ENCODE results near the gene SUCNR1. TPM values are rescaled to one million over a fixed set of nuclear protein-coding genes. Genes with fewer than 3 reads are reported as not detected.
"Not testable (repeated sequence)": the region's sequence is repeated elsewhere in the genome, so short reads cannot be mapped to it uniquely, and the experiment has no call there.

SUCNR1 gene
- total RNA-seq, 1 donor from 2014 or later = 0.69 TPM

DNA sequence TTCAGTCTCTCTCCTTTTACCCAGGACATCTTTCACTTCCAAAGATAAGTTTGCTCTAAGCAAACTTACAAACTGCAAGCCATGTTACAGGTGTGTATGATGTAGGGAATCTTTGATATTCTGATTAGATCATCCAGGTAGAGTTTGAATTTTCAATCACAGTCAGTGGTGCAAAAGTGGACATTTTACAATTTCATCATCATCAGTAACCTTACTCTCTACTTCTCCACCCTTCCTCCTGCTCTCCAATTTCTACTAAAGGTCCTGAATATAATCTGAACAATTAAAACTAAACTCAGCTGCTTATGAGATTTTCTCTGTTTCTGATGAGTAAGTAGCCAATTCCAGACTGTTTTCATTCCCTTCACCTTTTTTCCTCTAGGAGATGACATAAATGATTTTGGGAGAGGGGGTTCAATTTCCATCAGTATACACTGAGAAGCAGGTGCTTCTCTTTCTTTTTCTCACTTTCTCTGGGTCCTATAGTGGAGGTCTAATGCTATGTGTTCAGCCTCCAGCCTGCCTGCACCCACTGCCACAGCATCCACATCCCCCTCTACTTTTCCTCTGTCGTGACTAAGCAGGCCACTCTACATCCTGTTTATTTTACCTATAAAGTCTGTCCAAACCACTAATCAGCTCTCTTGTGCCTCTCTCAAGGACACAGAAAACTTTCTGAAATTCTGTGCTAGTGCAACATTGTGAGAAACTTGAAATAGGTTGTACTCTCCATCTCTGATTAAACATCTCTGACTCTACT lies 27.6 kb downstream of the SUCNR1 start:
- no peak for DNase-seq (ENCODE audit: low spot score)

DNA sequence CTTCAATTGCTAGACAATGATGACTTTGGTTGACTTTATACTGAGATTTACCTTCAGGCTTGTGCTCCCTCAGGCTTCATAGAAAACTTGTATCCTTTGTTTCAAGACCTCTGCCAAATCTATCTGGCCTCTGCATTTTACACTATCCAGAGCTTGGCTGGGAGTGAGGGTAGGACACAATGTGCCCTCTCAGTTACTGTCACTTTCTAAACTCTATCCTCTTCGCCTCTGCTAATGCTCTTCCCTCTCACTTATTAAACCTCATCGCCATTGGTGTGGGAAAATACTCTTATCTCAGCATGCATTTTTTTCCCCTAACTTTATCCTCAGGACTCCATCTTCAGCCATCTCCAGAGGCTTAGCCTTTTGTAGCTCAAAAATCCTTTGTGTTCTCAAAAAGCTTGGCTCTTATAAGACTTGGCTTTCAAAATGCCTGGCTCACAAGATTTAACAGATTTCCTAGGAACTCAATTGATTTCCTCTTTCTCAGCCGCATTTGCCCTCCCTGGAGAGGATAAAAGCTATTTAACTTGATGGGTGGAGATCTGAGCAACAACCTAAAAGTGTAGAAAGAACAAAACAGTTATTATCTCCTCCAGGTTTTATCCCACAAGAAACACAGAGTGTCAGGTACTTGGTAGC lies 28.3 kb downstream of the SUCNR1 start:
- DNase-seq (ENCODE audit: low spot score) = no peak

DNA sequence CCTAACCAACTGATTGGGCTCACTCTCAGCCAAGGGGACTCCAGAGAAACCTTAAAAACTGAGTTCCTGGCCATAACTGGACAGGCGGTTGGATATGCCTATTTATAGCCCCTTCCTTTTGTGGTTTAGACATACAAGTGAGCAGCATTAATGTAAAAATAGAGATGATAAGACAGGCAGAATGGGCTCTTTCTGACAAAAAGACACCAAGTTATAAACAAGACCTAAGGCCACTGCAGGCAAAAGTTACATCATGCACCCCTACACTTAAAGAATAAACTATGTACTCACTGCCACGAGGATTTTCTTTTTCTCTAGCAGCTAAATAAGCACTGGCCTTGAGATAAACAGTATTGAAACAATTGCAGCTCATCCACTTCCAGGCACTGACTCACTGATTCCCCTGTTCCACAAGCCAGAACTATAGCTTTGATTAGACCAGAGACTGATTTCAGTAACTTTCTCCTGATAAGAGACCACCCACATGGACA lies 30.1 kb downstream of the SUCNR1 start:
- no peak for DNase-seq (ENCODE audit: low spot score)

DNA sequence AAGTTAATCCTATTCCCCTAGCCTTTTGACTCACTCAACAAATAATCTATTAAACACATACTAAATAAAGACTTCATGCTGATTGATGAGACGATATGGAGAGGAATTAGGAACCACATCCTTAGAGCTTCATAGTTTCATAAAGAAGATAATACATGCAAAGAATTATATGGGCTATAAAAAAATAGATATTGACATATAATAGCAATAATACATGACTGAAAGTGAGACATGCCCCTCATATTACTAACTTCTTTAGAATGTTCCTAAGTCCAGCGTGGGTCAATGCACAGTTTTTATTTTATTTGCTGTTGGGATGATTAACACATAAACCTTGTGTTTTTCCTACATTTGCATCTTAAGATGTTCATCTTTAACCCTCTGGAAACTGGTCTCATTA lies 32.2 kb downstream of the SUCNR1 start:
- no peak for DNase-seq (ENCODE audit: low spot score)

DNA sequence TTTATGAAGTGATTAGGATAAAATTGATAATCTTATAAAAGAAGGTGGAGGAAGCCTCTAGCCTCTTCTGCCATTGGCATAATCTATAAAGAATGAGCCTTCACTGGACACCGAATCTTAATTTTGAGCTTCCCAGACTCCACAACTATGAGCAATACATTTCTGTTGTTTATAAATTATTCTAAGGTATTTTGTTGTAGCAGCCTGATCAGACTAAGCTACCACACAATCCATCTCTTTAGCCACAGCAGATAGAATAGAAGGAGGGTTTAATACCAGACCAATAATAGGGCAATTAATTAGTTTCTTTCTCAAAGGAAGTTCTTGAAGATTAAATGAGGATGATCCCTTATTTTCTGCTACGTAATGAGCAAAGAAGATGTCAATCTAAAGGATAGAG lies 33.3 kb downstream of the SUCNR1 start:
- DNase-seq (ENCODE audit: low spot score) = no peak

DNA sequence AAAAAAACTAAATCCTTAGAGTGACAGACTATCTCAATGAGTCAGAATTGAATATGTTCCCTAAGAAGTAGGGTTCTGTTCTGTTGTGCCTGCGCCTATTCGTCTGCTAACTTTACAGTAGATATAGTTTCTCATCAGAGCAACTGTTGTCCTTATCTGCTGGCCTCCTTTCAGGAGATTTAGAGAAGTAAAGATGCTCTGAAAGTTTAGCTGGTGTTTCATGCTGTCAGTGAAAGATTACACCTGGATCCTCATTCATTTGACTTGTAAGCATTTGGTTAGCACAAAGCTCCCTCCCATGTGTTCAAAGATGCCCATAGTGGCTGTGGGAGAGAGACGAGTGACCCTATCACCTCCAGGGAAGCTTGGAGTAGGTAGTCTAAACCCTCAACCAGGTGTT lies 35.0 kb downstream of the SUCNR1 start:
- DNase-seq (ENCODE audit: low spot score) = no peak

DNA sequence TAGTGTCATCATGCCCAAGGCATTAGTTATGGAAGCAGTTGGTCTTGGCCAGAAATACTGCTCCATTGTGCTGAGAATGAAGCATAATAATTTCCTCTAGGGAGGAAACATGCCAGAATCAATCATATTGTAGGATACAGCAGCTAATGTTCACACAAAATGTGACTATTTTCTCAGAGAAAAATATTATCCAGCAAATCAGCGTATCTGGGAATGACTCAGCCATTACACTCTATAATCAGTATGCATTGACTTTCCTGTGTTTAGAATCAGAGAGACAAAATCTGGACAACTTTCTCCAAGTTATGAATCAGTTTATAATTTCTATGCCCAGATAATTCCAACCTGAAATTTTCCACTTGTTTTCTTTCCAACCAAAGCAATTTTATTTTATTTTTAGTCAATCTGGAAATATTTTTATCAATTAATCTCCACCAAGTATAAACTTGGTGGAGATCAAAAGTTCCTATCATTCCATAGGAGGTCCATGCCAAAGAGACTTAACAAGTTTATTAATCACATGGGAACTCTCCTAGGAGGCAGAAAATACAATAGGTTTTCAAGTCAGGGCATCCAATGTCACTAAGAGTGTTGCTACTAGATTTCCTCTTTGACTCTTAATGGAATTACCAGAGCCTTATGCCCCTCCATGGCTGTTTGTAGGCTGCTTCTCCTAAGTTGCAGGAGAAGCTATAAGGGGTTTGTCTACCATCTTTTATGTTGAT lies 36.4 kb downstream of the SUCNR1 start:
- DNase-seq (ENCODE audit: low spot score) = no peak

DNA sequence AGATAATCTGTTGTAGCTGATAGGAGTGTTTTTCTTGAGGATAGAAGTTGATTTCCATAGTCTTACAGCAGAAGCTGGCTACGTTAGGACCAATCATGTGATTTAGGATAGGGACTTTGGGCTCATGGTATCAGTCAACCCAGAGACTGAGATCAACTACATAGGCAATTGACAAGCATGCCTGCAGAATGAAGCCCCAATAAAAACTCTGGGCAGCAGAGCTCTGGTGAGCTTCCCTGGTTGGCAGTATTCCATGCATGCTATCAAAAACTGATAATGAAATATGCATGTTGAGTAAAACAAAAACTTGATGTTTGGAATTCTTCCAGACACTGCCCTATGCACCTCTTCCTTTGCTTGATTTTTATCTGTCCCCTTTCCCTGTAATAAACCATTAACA lies 38.0 kb downstream of the SUCNR1 start:
- no peak for DNase-seq (ENCODE audit: low spot score)

DNA sequence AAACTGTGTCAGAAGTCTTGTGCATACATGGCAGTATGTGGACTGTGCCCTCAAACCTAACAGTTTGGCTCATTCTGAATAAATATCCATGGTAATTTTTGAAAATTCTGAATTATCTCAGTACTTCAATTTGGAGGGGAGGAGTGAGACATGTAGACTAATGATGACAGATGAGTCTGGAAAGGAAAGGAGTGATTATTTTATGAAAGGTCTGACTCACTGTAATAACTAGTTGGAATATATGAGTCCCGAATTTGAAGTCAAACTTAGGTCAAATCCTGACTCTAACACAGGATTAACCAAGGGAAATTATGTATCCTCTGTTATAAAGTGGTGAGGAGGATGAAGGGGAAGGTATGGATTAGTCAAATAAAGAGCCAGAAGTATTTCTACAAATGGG lies 38.6 kb downstream of the SUCNR1 start:
- DNase-seq (ENCODE audit: low spot score) = no peak

DNA sequence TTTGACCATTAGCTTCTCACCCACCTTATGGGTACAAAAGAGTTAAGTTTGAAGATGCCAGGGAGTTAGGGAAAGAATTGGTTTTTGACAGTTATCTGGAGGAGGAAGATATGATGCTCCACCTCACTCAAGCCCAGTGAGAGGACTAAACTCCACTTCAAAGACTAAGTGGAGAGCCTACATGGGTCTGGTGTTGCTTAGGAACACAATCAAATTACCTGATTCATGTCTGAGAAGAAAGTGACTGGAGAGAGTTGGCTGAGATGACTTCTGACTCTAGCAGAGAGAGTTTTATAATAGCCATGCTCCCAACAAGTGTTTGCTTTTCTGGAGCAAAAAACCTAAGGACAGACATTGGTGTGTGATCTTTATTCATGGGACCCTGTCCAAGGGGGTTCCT lies 43.3 kb downstream of the SUCNR1 start:
- no peak for DNase-seq (ENCODE audit: low spot score)

DNA sequence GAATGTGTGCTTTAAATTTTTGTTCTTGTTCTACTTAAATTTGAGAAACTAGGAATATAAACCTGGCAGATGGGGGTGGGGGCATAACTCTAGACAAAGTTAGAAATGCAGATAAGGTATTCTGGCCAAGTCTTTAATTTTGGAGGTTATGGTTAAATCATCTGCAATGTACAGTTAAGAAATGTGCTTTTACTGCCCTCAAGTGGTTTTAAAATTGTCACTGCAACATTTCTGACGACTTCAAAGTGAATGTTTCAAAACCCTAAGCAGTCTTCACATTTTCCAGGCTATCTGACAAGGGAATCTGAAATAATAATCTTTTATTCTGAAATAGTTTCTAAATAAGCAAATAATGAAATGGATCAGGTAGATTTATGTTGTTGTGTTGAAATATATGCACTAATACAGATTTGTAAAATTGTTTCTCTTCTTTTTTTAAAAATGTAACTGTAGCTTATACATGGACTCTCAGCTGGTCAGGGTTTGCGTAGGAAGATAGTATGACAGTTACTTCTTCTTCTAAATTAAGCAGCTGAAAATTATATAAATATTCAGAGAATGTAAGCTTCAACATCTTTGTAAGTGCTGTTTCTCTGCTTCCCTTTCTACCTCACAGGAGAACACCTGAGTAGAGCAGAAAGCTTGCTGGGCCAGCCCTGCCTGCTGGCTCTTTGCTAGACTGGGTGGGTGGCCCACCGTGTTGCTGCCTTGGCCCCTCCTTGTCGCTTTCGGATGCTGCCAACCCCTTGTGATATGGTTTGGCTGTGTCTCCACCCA lies 45.0 kb downstream of the SUCNR1 start:
- DNase-seq (ENCODE audit: low spot score) = no peak

DNA sequence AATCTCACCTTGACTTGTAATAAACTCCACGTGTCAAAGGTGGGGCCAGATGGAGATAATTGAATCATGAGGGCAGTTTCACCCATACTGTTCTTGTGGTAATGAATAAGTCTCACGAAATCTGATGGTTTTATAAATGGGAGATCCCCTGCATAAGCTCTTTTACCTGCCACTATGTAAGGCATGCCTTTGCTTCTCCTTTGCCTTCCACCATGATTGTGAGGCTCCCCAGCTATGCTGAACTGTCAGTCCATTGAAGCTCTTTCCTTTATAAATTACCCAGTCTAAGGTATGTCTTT lies 45.5 kb downstream of the SUCNR1 start:
- no peak for DNase-seq (ENCODE audit: low spot score)

DNA sequence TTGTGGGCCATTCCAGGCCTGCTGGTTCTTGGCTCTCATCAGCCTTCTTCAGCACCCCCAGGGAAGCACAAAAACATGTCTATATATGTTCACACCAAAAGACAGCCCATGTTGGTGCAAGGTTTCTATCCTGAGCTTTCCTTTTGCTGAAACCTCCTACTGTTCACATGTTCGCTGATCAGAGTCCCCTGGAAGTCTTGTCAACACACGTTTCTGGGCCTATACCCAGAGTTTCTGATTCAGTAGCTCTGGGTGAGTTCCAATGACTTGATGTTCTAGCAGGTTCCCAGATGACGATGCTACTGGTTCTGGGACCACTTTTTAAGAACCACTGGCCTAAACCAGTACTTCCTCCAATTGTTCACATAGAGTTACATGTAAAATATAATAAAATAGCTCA lies 46.0 kb downstream of the SUCNR1 start:
- DNase-seq (ENCODE audit: low spot score) = no peak

DNA sequence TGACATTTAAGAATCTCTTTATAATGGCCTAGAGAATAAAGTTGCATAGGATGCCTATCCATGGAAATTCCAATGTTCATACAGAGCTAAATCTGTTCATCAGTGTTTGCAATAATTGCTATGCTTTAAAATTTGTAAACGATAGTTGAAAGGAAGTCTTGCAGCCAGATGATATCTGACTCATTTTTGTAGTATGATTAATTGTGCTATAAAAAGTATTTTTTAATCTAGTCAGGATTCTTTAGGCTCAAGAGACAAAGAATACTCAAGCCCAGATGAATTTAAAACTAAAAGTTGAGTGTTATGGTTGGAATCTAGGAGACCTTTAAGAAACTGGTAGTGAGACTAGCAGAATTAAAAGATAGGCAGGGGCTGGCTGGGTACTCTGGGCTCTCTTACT lies 50.5 kb downstream of the SUCNR1 start:
- no peak for DNase-seq (ENCODE audit: low spot score)

DNA sequence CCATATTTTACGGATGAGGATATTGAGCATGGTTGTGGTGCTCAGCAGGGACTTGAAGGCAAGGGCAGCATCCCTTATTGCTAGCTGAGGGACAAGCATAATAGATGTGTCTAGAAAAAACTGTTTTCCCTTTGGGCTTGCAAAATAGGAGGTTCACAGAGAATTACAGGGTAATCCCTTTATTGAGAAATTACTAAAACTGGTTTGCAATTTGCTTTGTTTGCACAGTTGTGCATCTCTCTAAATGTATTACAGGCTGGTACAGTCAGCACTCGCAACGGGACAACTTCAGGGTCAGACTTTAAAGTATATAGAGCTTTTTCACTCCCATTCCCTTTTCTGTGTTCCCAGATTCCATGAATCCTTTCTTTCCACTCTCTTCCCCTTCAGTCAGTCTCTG lies 51.3 kb downstream of the SUCNR1 start:
- no peak for DNase-seq (ENCODE audit: low spot score)

DNA sequence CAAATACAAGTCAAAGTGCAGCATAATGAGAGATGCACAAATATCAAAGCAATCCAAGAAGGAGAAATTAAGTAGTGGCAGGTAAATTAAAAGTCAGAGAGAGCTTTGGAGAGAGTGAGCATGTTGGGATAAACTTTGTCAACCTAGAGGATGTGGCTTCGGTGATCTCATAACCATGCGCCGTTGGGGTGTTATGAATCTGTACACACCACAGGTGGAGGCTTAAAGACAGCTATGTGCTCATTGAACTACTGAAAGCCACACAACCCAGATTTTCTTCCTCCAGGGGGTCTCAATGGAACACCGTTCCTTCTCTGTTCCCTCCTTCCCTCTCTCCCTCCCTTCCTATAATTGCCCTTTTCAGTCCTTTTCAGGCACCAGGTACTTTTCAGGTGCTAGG lies 52.0 kb downstream of the SUCNR1 start:
- DNase-seq (ENCODE audit: low spot score) = no peak

DNA sequence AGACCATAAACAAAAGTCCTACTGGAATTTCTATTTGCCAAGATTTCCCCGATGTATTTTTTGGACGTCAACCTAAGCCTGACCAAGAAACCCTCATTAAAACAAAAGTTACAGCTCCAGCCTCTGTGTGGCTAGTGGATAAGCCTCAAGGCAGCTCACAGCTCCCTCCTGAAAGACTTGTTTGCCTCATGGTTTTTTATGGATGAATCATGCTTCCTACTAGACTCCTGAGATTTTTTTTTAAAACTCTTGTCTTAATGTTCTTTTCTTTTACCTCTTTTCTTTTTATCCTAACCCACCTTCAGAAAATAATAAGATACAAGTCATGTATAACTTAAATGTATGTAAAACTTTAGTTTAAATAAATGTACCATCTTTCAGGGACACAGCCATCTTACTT lies 52.4 kb downstream of the SUCNR1 start:
- DNase-seq (ENCODE audit: low spot score) = no peak

DNA sequence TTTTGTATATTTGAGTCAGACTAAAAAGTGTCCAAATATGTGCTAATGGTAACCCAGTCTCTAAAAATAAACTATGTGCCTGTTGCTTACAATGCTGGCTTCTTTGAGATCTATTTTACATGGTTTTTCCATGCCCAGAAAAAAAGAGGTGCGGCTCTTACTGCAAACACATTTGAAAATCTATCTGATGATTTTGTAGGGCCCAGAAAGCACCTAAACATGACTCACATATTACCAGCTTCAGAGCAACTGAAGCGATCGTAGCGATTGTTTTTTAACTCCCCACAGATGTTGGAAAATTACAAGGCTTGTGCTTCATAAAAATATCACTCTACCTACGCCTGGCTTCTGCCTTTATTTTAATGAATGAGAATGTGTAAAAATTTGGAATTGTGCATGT lies 53.5 kb downstream of the SUCNR1 start:
- DNase-seq (ENCODE audit: low spot score) = no peak

DNA sequence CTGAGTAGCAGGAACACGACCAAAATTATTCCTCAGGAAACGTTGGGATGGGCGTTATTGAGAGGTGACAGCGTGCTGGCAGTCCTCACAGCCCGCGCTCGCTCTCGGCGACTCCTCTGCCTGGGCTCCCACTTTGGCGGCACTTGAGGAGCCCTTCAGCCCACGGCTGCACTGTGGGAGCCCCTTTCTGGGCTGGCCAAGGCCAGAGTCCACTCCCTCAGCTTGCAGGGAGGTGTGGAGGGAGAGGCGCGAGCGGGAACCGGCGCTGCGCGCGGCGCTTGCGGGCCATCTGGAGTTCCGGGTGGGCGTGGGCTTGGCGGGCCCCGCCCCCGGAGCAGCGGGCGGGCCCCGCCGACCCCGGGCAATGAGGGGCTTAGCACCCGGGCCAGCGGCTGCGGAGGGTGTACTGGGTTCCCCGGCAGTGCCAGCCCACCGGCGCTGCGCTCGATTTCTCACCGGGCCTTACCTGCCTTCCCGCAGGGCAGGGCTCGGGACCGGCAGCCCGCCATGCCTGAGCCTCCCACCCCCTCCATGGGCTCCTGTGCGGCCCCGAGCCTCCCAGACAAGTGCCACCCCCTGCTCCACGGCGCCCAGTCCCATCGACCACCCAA lies 54.6 kb downstream of the SUCNR1 start:
- not testable (repeated sequence) for DNase-seq (ENCODE audit: low spot score)

DNA sequence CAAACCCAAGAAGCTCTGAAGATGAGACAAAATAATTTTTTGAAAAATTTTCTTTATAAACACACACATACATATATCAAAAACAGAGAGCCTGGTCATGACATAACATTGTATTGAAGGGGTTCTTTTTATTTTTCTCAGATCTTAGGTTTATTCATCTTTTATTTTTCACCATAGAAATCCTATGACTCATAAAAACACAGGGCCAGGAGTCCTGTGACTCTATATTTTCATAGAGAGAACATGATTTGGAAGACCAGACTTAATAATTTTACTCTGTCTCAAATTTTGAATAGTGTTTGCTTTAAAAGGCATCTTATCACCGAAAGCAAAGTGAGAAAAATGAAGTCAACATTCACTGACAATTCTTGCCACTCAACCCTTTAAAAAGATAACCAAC lies 57.7 kb downstream of the SUCNR1 start:
- DNase-seq (ENCODE audit: low spot score) = no peak

DNA sequence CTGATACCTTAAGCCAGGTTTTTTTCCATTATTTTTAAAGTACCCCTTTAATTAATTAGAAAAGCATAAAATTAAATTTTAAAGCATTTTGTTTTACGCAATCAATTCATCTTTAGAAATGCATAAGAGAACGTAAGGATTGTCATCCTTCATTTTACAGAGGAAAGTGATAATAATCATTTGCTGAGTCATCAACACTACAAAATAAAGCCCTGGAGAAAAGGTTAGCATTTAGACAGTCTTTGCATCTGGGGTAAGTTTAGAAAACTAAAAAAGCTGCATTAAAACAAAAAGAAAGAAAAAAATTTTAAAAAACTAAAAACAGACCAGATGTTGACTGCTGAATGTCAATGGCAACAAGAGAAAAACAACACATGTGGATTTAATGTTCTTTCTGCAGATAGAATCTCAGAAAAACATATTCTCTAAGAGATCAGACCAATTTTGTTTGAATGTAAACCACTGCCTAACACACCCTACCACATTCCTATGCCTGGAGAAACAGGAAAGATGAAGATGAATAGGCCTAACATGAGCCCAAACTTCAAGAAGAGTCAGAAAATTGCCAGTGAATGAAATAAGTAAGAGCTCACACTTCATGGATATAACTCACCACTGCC lies 59.9 kb downstream of the SUCNR1 start:
- DNase-seq (ENCODE audit: low spot score) = no peak

All from mucosa of gallbladder (tissue), 1 donor.